AG08395 (cell line): ENCODE measurements around the gene CNDP2.
"Not testable (repeated sequence)": the region's sequence is repeated elsewhere in the genome, so short reads cannot be mapped to it uniquely, and the experiment has no call there.

ENCODE experiments used
- DNase-seq: peaks from one replicate; pipeline ENCODE4 v3.0.0; 2012; ENCODE audit warnings: mixed read lengths, low spot score

CNDP2 gene

DNA sequence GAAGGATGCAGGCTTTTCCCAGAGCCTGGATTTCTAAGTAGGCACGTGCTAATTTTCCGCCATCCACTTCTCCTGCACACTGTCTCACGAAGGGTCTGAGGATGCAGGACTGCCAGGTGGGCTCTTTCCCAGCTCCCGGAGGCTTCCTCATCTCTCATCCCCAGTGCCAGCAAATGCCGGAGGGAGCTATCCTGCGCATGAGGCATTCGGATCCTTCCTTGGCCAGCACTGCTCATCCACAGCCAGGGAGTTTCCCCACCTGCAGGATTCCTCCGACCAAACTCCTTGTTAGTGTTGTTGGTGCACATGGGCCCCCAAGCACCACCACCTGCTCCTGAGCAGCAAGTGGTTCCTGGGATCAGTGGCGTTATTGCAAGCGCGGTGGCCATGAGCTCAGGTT is 43.1 kb downstream of the CNDP2 start:
- DNase-seq, result no peak

DNA sequence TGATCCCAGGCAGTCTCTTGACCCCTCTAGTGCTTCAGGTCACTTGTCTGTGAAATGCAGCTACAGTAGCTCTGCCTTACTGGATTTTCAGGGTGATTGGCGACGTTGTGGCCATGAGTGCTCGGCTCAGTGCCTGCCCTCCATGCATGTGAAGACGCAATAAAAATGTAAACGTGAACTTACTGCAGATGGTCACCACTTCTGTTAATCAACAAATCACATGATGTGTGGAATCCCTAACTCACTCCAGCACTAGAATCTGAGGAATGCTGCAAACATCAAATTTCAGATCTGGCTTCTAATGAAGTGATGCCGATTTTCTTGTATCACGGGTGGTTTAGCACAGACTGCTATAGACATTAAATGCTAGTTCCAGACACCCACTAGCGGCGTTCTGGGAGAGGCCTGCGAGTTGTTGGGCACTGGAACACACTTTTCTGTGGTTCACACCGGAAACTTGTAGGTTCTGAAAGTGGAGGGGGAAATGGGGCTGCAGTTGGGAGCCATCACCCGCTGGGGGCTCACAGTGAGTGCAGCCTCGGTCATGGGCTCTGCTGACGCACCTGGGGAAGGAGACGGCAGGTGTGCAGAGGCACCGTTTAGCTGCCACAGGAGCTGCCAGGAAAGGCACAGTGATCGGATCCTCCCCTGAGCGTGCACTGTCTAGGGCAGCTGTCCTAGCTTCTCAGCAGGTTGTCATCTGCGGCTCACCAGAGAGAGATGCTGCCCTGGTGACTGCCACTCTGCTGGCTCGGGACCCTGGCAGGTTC is 44.7 kb downstream of the CNDP2 start:
- DNase-seq, result no peak

DNA sequence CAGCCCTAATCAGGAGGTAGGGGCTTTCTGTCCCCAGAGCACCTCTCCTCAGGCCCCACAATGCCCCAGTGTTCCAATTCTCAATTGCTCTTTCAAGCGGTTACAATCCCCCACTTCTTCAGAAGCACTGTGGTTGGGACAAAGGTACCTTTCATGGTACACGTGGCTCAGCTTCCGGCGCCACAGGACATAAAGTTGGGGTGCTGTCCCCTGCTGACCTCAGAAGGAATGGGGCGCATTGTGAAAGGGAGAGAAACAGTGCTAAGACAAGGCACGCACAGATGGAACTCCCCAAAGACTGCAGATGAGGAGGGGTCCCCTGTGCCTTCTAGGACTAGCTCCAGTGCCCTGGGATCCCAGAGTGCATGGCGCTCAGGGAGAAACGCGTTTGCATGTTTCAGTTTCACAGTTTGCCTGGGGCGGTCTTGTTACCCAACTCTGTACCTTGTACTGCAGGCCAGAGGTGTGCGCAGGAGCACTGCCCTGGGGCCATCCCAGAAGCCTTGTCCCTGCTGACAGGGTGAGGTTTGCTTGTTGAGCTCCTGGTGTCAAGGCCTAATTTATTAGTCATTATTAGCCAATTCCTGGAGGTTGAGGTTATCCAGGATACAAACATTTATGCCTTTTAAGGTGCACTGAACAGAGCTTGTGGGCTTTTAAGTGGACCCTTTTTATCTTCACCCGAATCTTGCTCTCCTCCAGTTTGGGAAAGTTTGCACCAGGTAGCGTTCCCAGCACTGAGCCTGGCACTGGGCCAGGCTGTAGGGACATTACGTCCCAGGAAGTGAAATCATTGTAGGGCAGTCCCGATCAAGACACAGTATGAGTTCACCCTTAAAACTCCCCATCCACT is 45.8 kb downstream of the CNDP2 start:
- DNase-seq, result no peak

DNA sequence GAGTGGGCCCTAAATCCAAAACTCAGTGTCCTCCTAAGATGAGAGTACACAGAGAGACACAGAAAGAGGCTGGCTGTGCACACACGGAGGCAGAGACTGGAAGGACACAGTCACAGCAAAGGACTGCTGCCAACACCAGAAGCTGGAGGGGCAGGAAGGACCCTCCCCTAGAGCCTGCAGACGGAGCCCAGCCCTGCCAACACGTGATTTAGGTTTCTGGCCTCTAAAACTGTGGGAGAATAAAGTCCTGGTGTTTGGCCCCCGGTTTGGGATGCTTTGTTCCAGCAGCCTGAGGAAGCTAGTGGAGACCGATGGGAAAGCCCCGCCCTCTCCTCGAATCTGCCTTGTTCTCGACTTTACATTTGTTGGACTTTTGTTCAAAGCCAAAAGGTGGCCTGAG is 48.7 kb downstream of the CNDP2 start:
- DNase-seq, result no peak

DNA sequence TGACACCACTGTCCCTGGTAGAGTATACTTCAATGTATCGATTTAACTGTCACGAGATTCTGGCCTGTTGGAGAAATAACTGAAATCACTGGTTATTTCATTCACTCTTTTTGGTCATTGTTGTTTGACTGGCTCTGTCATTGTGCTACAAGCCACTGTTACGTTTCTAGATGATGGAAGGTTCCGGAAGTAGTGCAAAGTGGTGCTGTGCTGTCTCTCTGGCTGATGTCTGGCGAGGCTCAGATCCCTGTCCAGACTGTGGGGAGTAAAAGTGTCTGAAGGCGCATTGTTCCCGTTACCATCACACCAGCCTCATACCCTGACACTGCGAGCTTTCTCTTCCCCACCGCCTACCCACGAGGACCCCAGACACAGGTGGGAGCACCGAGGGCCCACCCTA is 49.8 kb downstream of the CNDP2 start:
- no peak for DNase-seq

DNA sequence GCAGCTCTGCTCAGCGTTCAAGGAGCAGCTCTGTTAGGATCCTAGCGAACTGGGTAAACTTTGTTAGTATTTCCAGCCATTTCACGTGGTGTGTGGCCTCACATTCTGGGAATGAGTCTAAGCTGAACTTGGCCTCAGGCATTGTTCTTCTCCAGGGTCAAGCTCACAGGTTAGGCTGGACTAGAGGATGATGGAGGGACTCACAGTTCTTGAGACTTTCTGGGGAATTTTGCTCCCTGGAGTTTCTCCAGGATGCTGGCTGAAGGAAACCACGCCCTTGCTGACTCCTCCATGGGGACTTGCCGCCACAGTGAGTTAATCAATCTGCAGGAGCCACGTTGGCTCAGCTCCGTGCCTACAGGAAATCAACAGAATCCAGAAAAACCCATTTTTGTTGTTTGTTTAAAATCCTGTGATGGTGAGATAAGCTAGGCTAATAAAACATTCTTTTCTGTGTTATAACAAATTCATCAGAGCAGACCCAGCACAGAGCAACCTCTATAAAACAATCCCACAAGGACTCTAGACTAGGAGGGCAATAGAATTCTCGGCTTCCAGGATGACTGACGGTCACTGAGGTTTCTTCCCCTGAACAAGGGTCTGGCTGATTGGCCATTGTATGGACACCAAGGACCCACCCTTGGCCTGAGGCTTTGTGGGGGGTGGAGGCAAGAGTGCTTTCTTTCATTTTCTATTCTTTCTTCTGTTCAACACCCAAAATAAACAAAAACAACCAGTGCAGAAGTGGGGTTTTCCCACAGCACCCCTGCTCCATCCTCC is 50.8 kb downstream of the CNDP2 start:
- peak; percentile 83 for DNase-seq

DNA sequence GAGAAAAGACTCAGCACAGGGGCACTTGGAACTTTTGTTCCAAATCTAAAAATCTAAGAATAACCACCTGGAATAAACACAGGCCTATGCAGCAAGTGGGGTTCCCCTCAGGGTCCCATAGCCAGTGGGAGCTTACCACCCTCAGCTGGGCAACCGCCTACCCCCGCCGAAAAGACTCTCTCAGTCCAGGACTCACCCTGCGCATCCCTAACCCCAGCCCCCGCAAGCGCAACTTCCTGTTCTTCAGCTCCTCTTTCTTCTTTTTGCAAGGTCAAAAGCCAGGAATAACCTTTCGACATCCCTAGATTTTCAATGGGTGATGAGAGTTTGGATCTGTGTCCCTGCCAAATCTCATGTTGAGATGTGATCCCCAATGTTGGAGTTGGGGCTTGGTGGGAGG is 51.7 kb downstream of the CNDP2 start:
- no peak for DNase-seq

DNA sequence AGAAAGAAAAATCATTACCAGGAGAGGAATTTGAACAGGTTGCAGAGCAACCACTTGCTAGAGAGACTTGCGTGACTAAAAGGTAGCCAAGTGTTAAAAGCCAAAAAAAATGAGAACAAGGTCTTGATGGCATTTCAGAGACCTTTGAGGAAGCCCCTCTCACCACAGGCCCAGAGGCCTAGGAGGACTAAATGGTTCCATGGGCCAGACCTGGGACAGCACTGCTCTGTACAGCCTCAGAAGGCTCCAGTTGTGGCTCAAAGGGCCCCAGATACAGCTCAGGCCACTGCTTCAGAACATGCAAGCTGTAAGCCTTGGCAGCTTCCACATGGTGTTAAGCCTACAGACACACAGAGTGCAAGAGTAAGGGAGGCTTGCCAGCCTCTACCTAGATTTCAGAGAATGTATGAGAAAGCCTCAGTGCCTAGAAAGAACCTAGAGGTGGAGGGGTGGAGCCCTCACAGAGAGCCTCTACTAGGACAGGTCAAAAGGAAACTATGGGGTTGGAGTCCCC is 53.5 kb downstream of the CNDP2 start:
- no peak for DNase-seq

DNA sequence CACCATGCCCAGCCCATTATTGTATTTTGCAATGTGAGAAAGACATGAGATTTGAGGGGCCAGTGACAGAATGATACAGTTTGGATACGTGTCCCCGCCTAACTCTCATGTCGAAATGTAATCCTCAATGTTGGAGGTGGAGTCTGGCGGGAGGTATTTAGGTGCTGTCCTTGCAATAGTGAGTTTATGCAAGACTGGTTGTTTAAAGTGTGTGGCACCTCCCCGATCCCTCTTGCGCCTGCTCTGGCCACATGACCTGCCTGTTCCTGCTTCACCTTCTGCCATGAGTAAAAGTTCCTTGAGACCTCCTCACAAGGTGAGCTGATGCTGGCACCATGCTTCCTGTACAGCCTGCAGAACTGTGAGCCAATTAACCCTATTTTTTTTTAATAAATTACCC is 54.7 kb downstream of the CNDP2 start:
- no peak for DNase-seq

DNA sequence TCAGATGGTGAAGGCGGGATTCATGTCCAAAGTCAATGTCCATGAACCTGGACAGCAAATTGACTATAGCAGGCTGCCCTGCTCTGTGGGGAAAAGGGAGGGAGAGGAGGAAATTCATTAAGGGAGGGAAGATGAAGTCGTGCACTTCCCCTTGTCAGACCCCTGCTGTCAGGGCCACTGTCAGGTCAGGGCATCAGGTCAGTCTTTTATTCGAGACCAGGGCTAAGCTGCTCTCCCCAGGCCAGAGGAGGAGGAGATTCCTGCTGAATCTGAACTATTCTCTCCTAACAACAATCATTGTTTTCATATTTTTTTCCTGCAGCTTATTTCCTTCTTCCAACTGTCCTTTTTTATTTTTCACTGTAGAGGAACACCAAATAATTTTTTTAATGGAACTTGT is 55.3 kb downstream of the CNDP2 start:
- DNase-seq, result no peak

DNA sequence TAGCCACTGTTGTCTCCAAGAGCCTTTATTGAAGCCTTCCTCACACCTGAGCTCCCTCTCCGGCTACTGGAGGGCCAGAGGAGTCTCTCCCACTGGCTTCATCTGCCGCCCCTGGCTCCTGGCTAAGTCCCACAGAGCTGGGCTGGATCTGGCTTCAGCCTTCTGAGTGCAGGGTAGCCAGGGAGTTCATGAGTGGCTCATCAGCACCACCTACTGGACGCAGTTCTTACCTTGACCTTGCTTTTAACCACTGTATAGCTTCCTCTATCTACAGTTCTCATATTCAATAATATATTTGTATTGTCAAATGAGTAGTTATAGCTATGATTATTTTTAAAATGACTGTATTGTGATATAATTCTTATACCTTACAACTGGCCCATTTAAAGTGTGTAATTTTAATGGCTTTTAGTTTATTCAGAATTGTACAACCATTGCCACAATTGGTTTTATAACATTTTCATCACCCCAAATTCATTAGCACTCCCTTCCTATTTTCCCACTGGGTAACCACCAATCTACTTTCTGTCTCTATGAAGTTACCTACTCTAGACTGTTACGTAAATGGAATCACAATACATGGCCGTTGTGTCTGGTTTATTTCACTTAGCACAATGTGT is 55.9 kb downstream of the CNDP2 start:
- peak; percentile 91 for DNase-seq

DNA sequence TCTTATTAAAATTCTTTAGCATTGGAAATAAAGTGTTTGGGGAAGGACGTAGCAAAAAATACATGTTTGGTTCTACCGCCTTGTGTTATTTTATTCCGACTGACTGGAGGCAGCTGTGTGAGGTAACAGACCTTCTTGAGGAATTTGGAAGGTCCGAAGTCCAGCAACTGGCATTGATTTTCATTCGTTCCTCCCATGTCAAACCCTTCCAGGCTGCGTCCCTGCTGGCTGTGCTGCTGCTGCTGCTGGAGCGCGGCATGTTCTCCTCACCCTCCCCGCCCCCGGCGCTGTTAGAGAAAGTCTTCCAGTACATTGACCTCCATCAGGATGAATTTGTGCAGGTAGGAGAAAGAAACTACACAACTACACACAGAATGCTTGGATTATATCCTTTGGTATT is 60.0 kb downstream of the CNDP2 start:
- DNase-seq, result no peak

DNA sequence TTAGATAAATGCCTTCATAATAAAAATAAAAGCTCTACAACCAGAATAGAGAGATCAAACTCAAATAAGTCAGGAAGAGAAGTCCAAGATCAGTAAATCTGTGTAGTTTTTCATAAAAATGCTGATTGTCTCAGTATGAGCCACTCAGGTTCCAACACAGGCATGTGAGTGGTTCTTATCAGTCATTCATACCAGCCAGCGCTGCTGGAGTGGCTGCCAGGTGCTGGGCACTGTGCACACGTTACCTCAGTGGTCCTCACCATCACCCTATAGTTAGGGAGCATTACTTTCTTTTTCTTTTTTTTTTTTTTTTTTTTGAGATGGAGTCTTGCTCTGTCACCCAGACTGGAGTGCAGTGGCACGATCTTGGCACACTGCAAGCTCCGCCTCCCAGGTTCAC is 61.9 kb downstream of the CNDP2 start:
- DNase-seq, result no peak

DNA sequence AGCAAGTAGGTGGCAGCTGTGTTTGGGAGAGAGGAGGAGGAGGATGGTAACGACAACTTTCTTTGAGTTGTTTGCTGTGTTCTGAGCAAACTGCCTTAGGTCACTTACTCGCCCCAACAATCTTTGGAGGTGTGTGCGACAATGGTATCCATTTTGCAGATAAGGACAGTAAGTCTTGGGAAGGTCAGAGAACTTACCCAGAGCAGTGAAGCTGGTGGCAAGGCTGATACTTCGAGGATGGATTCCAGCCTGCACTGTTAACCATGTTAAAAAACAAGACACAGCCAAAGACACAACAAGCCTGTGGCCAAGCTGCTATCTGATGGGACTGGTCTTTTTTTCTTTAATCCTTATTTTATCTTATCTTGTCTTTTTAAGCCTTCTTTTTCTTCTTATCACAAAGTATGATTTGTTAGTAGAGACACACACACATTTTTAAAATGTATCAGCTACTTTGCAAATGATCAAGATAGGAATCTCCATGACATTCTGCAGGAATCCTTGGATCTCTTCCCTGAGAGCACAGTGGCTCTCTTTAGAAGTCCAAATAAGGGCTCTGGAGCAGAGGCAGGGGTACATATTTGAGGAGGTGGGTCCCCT is 66.1 kb downstream of the CNDP2 start:
- no peak for DNase-seq

DNA sequence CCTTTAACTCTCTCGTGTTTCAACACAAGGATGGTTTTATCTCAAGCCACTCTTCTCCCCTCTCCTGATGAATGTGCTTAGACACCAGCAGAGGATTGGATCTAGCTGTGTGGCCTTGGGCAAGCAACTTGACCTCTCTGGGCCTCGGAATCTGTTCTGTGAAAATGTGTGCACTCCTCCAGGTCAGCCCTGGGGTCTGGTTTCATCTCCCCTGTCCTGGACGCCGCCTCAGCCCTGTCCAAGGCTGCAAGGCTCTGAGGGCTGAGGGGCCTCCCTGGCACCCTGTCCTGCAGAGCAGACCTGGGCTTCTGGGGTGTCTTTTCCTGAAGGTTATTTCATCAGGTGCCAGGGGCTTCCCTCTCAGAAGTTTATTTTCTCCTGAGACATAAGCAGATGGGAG is 66.6 kb downstream of the CNDP2 start:
- DNase-seq, result no peak

DNA sequence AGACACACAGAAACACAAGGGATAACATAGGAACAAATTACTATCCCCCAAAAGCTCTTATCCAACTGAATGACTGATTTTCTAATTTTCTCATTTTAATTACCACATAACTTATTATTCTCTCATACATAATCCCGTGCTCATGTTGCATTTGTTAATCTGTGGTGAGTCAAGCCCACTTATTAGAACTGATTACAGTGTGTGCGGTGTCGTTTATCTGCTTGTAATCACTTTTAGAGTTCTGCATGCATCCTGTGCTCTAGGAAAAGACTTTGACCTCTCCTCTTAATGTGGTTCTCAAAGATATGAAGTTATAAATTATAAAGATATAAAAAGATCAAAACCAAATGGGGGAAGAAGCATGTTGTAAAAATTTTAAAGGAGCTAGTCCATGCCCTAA is 67.8 kb downstream of the CNDP2 start:
- no peak for DNase-seq

DNA sequence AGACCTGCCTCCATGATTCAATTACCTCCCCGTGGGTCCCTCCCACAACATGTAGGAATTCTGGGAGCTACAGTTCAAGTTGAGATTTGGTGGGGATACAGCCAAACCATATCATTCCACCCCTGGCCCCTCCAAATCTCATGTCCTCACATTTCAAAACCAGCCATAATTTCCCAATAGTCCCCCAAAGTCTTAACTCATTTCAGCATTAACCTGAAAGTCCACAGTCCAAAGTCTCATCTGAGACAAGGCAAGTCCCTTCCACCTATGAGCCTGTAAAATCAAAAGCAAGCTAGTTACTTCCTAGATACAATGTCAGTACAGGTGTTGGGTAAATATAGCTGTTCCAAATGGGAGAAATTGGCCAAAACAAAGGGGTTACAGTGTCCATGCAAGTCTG is 69.0 kb downstream of the CNDP2 start:
- not testable (repeated sequence) for DNase-seq

DNA sequence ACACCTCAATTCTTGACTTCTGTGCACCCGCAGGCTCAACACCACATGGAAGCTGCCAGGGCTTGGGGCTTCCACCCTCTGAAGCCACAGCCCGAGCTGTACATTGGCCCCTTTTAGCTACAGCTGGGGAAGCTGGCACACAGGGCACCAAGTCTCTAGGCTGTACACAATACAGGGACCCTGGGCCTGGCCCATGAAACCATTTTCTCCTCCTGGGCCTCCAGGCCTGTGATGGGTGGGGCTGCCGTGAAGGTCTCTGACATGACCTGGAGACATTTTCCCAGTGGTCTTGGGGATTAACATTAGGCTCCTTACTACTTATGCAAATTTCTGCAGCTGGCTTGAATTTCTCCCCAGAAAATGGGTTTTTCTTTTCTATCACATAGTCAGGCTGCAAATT is 69.8 kb downstream of the CNDP2 start:
- not testable (repeated sequence) for DNase-seq

DNA sequence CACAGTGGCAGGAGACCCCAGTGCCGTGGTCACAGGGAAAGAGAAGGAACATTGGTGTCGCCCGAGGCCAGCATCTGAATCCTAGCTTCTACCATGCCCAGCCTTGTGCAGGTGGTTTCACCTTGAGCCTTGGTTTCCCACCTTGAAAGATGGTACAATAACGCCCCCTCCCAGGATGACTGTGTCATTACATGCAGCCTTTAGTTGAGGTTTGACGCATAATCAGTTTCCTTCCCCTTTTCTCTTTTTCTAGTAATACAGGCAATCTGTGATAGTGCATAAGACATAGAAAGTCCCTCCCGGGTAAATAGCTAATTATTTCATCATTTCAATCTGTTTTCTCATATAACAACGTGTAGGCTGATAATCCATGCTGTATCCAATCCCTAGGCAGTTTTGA is 71.7 kb downstream of the CNDP2 start:
- DNase-seq, result no peak

DNA sequence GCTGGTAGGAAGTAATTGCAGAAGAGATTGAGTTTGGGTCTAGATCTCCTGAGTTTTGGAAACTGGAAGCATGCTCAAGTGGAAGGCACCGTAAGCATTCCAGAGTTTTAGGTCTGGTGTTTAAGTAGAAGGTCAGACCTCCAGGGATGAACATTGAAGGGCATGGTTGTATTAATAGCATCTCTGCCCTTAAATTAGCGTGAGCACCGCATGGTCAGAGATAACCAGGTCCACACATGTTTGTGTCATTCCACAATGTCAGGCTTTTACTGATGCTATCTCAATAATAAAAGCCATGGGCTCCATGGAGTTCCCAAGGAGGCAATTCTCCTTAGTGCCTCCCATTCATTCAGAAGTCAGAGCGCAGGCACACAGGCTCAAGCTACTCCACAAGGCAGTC is 73.2 kb downstream of the CNDP2 start:
- no peak for DNase-seq

DNA sequence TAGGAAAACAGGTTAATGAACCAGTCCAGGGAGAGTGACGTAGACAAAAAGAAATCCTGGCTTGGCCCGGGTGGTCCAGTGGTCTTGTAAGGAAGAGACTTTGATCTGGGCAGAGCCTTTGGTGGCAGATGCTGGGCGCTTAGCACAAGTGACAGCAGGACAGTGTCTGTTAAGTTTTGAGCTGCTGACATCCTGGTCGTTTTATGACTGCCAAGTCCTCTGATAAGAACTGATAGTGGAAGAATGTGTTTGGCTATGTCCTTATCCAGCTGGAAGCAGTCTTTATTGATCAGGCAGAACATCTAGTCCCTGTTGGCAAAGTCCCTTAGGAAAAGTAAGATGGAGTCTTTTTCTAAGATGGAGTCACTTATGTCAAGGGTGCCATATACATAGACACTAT is 74.1 kb downstream of the CNDP2 start:
- no peak for DNase-seq
